AG08395 (cell line): ENCODE results near the gene C11orf24.

Experiments
- DNase-seq: peaks from one replicate; pipeline ENCODE4 v3.0.0; 2012; ENCODE audit warnings: mixed read lengths, low spot score

The C11orf24 gene

GRCh38 chr11:68270196-68271022 lies 1.4 kb downstream of the C11orf24 start:
- no peak for DNase-seq

GRCh38 chr11:68269414-68270081 lies 2.2 kb downstream of the C11orf24 start:
- DNase-seq: peak; percentile 77

GRCh38 chr11:68267881-68268240 lies 3.9 kb downstream of the C11orf24 start:
- DNase-seq: no peak

GRCh38 chr11:68266936-68267880 lies 4.6 kb downstream of the C11orf24 start:
- no peak for DNase-seq

GRCh38 chr11:68266121-68266891 lies 5.5 kb downstream of the C11orf24 start:
- no peak for DNase-seq

- DNase-seq: no peak
These were observed 6.8 kb downstream of the C11orf24 start for GRCh38 chr11:68264741-68265540.

GRCh38 chr11:68264244-68264643 lies 7.5 kb downstream of the C11orf24 start:
- DNase-seq: no peak

GRCh38 chr11:68263444-68264035 lies 8.2 kb downstream of the C11orf24 start:
- peak; percentile 46 for DNase-seq

- DNase-seq: no peak
These were observed 9.3 kb downstream of the C11orf24 start for GRCh38 chr11:68262544-68262827.

- DNase-seq: no peak
These were observed 9.8 kb downstream of the C11orf24 start for GRCh38 chr11:68261749-68262543.

GRCh38 chr11:68261006-68261405 lies 10.8 kb downstream of the C11orf24 start:
- DNase-seq: no peak

- no peak for DNase-seq
These were observed 11.3 kb downstream of the C11orf24 start for GRCh38 chr11:68260484-68260883.

GRCh38 chr11:68259122-68259959 lies 12.4 kb downstream of the C11orf24 start:
- DNase-seq: no peak

GRCh38 chr11:68258363-68258765 lies 13.4 kb downstream of the C11orf24 start:
- DNase-seq: no peak

- DNase-seq: peak; percentile 90
These were observed 14.1 kb downstream of the C11orf24 start for GRCh38 chr11:68257477-68258362.

- peak; percentile 69 for DNase-seq
These were observed 15.4 kb downstream of the C11orf24 start for GRCh38 chr11:68256331-68256741.

GRCh38 chr11:68255526-68255925 lies 16.2 kb downstream of the C11orf24 start:
- no peak for DNase-seq

- DNase-seq: no peak
These were observed 17.4 kb downstream of the C11orf24 start for GRCh38 chr11:68254421-68254820.
